Astrocyte (in vitro differentiated cells and primary cell): ENCODE results near the gene OSR1.

Source experiments
- CTCF ChIP-seq: IDR thresholded peaks from 2 replicates; pipeline ENCODE4 v1.5.1; 2011; ENCODE audit warnings: low read depth, mild to moderate bottlenecking, inconsistent platforms, low read length, moderate library complexity; ENCODE audit not compliant: insufficient read depth
- EZH2 ChIP-seq: IDR thresholded peaks from 2 replicates; pipeline ENCODE4 v1.6.1; 2012; ENCODE audit warnings: mild to moderate bottlenecking, low read length, inconsistent platforms; ENCODE audit not compliant: insufficient read depth

- TF ChIP-seq CTCF: no peak
- TF ChIP-seq EZH2: no peak
Measured at GRCh38 chr2:19332503-19332902, 25.9 kb downstream of the OSR1 start.
